Measurements from ENCODE around the gene OR2T11.
"Not testable (repeated sequence)": the region's sequence is repeated elsewhere in the genome, so short reads cannot be mapped to it uniquely, and the experiment has no call there.

Gene OR2T11

GRCh38 chr1:248634991-248635390, at the start of gene OR2T11:
Gene OR2T11 (minus strand): TSS chr1:248635091. CDS start chr1:248627128, 7,963 bp downstream.
- not testable (repeated sequence) for DNase-seq (ENCODE audit: low read depth in 3 of 3, low spot score in 1 of 3)

- no peak for DNase-seq (ENCODE audit: low read depth in 3 of 3, low spot score in 1 of 3)
These were observed 46.8 kb upstream of the OR2T11 start for GRCh38 chr1:248681651-248682050.

- DNase-seq (ENCODE audit: low read depth in 3 of 3, low spot score in 1 of 3), result no peak
These were observed 35.1 kb upstream of the OR2T11 start for GRCh38 chr1:248670003-248670402.

GRCh38 chr1:248663453-248664328, 28.8 kb upstream of the OR2T11 start:
- not testable (repeated sequence) for DNase-seq (ENCODE audit: low read depth in 3 of 3, low spot score in 1 of 3)

GRCh38 chr1:248656797-248657196, 21.9 kb upstream of the OR2T11 start:
- DNase-seq (ENCODE audit: low read depth in 3 of 3, low spot score in 1 of 3), result not testable (repeated sequence)

GRCh38 chr1:248655354-248655753, 20.5 kb upstream of the OR2T11 start, which contains the start of gene OR2T27:
Gene OR2T27 (minus strand): TSS chr1:248655528. CDS start chr1:248650884, 4,644 bp downstream.
- not testable (repeated sequence) for DNase-seq (ENCODE audit: low read depth in 3 of 3, low spot score in 1 of 3)

GRCh38 chr1:248648770-248649536, 14.1 kb upstream of the OR2T11 start:
- not testable (repeated sequence) for DNase-seq (ENCODE audit: low read depth in 3 of 3, low spot score in 1 of 3)

- DNase-seq (ENCODE audit: low read depth in 3 of 3, low spot score in 1 of 3), result not testable (repeated sequence)
These were observed 10.3 kb upstream of the OR2T11 start, which contains the start of gene OR2T35 for GRCh38 chr1:248645178-248645577. Gene OR2T35 (minus strand): TSS chr1:248645278. CDS start chr1:248639258, 6,020 bp downstream.

GRCh38 chr1:248642971-248643651, 8.2 kb upstream of the OR2T11 start:
- DNase-seq (ENCODE audit: low read depth in 3 of 3, low spot score in 1 of 3), result not testable (repeated sequence)

GRCh38 chr1:248641583-248641982, 6.7 kb upstream of the OR2T11 start:
- DNase-seq (ENCODE audit: low read depth in 3 of 3, low spot score in 1 of 3), result not testable (repeated sequence)

- not testable (repeated sequence) for DNase-seq (ENCODE audit: low read depth in 3 of 3, low spot score in 1 of 3)
These were observed 6.0 kb upstream of the OR2T11 start for GRCh38 chr1:248640906-248641305.

- DNase-seq (ENCODE audit: low read depth in 3 of 3, low spot score in 1 of 3), result not testable (repeated sequence)
These were observed 4.8 kb upstream of the OR2T11 start for GRCh38 chr1:248639652-248640051.

GRCh38 chr1:248636612-248637011, 1.7 kb upstream of the OR2T11 start:
- not testable (repeated sequence) for DNase-seq (ENCODE audit: low read depth in 3 of 3, low spot score in 1 of 3)

- DNase-seq (ENCODE audit: low read depth in 3 of 3, low spot score in 1 of 3), result no peak
These were observed 3.4 kb downstream of the OR2T11 start for GRCh38 chr1:248631354-248632008.

- DNase-seq (ENCODE audit: low read depth in 3 of 3, low spot score in 1 of 3), result no peak
These were observed 4.3 kb downstream of the OR2T11 start for GRCh38 chr1:248630551-248630950.

GRCh38 chr1:248627971-248628844, 6.7 kb downstream of the OR2T11 start:
- no peak for DNase-seq (ENCODE audit: low read depth in 3 of 3, low spot score in 1 of 3)

- no peak for DNase-seq (ENCODE audit: low read depth in 3 of 3, low spot score in 1 of 3)
These were observed 8.9 kb downstream of the OR2T11 start for GRCh38 chr1:248625971-248626370.

- no peak for DNase-seq (ENCODE audit: low read depth in 3 of 3, low spot score in 1 of 3)
These were observed 9.7 kb downstream of the OR2T11 start for GRCh38 chr1:248625166-248625565.

GRCh38 chr1:248622570-248623001, 12.3 kb downstream of the OR2T11 start:
- DNase-seq (ENCODE audit: low read depth in 3 of 3, low spot score in 1 of 3), result no peak

GRCh38 chr1:248621770-248622169, 13.1 kb downstream of the OR2T11 start:
- DNase-seq (ENCODE audit: low read depth in 3 of 3, low spot score in 1 of 3), result no peak
